Measurements from ENCODE around the gene ACKR3.

The ACKR3 gene

DNA sequence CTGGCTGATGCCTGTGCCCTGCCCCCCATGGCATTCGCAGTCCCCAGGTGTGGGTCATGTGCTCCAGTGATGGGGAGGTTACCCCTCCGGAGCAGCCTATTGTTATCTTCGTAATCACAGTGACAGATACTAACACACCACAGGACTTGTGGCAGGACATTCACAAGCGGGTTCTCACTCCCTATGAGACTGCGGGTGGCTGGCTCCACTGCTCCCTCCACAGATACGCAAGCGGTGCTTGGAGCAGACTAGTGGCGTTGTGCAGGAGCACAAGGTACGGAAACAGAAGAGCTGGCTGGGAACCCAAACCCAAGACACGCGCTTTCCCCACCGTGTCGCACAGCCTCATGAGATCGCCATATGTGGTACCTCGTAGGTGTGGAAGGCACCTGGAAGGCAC is 52.2 kb downstream of the ACKR3 start:
- TF ChIP-seq, protein P1, sequence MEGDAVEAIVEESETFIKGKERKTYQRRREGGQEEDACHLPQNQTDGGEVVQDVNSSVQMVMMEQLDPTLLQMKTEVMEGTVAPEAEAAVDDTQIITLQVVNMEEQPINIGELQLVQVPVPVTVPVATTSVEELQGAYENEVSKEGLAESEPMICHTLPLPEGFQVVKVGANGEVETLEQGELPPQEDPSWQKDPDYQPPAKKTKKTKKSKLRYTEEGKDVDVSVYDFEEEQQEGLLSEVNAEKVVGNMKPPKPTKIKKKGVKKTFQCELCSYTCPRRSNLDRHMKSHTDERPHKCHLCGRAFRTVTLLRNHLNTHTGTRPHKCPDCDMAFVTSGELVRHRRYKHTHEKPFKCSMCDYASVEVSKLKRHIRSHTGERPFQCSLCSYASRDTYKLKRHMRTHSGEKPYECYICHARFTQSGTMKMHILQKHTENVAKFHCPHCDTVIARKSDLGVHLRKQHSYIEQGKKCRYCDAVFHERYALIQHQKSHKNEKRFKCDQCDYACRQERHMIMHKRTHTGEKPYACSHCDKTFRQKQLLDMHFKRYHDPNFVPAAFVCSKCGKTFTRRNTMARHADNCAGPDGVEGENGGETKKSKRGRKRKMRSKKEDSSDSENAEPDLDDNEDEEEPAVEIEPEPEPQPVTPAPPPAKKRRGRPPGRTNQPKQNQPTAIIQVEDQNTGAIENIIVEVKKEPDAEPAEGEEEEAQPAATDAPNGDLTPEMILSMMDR (IDR thresholded peaks at IDR 0.05; ENCODE audit: borderline replicate concordance, insufficient read depth, low read depth, low read length), result no peak
- no peak overlapping the region for H3K4me3 ChIP-seq (ENCODE audit: low read depth, low read length)

DNA sequence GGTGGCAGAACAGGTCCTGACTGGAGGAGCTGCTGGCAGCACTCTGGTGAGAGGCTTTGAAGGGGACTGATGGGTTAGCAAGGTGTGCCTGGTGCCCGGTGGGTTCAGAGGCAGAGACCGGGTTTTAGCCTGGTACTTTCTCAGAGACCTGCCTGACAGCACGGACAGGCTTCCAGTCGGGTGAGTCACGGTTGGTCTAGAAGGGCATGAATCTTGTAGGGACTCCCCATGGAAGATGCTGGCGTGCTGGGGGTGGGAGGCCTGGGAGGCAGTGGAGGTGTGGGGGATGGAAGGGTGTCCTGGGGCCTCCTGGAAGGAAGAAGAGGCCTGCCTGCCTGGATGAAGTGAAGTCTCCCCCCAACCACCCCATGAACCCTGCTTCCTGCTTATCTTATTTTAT is 52.6 kb downstream of the ACKR3 start:
- TF ChIP-seq, protein P1 (IDR thresholded peaks at IDR 0.05; ENCODE audit: borderline replicate concordance, insufficient read depth, low read depth, low read length), result no peak

DNA sequence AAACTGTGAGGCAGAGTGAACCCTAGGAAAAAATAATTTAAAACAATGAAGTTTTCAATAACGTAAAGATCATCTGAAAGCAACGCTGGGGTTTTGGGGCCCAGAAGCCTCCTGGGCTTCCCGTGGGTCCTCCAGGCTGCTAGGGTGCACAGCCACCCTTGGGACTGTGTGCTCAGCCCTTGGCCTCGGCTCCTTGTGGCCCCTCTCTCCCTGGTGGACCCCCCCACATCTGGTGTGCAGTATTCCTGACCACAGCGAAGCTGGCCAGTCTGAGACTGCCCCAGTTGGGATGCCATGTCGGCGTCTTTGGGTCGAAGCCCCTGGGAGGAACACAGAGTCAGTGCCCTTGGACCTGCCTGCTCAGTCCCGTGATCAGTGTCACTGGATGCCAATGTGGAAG is 53.0 kb downstream of the ACKR3 start:
- no peak overlapping the region for H3K4me3 ChIP-seq (ENCODE audit: low read depth, low read length)
- TF ChIP-seq, protein P1 (IDR thresholded peaks at IDR 0.05; ENCODE audit: borderline replicate concordance, insufficient read depth, low read depth, low read length), result no peak

More for the DNA sequence above, 52.6 kb downstream of the ACKR3 start:
- no peak overlapping the region for H3K4me3 ChIP-seq (ENCODE audit: low read depth, low read length)

DNA sequence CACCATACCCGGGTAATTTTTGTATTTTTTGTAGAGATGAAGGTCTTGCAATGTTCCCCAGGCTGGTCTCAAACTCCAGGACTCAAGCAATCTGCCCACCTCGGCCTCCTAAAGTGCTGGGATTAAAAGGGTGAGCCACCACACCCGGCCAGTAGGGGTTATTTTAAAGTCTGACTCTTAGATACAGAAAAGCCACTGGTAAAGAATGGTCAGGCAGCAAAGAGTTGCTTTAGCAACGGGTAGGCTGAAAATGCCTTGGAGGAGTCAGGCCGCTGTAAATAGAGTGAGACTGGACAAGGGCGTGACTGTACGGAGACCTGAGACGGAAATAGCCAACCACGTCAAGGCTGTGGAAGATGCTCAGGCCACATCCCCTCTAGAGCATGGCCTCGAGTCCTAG is 54.2 kb downstream of the ACKR3 start:
- H3K4me3 ChIP-seq (ENCODE audit: low read depth, low read length), result no peak overlapping the region
- TF ChIP-seq, protein P1 (IDR thresholded peaks at IDR 0.05; ENCODE audit: borderline replicate concordance, insufficient read depth, low read depth, low read length), result 0 out of 2 replicates have a peak, but pooled peaks have one; percentile 8

DNA sequence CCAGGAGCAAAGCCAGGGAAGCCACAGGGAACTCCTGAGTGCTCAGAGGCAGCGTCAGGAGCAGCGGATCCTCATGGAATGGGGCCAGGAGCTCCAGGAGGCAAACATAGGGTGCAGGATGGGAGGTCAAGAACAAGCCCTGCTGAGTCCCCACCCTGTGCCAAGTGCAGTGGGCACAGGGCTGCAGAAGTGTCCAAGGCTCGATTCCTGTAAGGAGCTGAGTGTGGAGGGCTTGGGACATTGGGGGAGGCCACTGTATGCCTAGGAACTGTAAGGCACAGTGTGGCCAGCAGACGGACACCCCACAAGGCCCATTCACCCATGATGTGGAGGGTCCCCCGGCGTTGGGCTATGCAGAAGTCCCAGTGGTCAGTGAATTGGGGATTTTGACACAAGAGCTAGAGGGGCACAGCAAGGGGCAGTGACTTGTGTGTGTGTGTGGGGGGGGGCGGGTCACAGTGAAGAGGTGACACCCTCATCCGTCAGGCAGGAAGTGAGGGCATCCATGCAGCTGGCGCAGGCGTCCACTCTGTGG is 55.6 kb downstream of the ACKR3 start:
- TF ChIP-seq, protein P1 (IDR thresholded peaks at IDR 0.05; ENCODE audit: borderline replicate concordance, insufficient read depth, low read depth, low read length), result no peak
- no peak overlapping the region for H3K4me3 ChIP-seq (ENCODE audit: low read depth, low read length)

DNA sequence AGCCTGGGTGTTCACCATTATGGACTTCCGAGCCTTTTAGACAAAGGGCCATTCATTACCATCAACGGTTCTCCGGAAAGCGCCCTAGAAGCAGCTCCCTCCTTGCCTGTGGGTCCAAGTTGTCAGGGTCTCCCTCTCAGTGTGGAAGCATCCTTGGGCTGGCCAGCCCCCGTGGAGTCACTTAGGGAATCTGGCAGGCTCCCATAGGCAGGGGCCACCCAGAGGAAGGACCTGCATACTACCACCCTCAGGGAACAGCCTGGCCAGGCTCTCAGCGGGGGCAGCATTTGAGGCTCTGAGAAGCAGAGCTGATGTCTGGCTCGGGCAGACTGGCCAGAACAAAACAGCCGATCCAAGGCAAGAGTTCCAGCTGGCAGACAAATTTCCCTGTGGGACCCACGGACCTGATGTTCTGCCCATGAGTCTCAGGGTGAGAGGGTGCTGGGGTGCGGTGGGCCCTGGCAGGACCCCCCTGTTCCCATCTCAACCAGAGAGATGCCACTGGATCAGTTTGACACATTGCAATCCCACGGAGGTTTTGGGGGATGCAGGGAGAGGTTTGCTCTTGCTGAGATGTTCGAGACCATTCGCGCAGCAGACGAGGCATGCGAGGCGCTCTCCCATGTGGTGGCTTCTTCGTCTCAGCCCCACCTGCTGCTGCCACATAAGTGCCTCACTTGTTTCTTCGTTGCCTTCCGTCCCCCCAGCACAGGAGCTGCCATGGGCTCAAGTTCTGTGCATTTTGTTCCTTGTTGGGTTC is 56.9 kb downstream of the ACKR3 start:
- H3K4me3 ChIP-seq (ENCODE audit: low read depth, low read length), result no peak overlapping the region
- TF ChIP-seq, protein P1 (IDR thresholded peaks at IDR 0.05; ENCODE audit: borderline replicate concordance, insufficient read depth, low read depth, low read length), result no peak

DNA sequence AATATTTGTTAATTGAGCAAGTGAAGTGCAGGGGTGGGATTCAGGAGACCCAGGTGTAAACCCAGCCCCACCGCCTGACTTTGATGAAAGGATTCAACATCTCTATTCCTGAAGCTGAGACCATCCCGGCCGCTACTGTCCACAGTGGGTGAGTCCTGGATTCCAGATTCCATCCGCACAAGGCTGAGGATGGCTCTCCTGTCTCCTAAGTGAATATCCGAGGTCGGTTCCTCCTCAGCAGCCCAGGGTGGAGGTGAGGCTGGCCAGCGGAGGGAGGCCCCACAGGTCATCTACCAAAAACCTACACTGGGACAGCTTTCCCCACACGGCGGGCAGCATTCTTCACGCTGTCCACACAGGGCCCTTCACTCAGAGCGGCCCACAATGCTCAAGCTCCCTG is 57.6 kb downstream of the ACKR3 start:
- TF ChIP-seq, protein P1 (IDR thresholded peaks at IDR 0.05; ENCODE audit: borderline replicate concordance, insufficient read depth, low read depth, low read length), result no peak
- no peak overlapping the region for H3K4me3 ChIP-seq (ENCODE audit: low read depth, low read length)
